GM19328 (cell line): ENCODE measurements around the gene FNTB.
"Not testable (repeated sequence)": the region's sequence is repeated elsewhere in the genome, so short reads cannot be mapped to it uniquely, and the experiment has no call there.

Experiments used
- ATAC-seq: cut with Tn5 transposase; IDR thresholded peaks from one replicate; pipeline ENCODE4 v1.9.1; 2021; ENCODE audit warnings: mild to moderate bottlenecking, moderate library complexity; ENCODE audit not compliant: unreplicated experiment

FNTB gene

DNA sequence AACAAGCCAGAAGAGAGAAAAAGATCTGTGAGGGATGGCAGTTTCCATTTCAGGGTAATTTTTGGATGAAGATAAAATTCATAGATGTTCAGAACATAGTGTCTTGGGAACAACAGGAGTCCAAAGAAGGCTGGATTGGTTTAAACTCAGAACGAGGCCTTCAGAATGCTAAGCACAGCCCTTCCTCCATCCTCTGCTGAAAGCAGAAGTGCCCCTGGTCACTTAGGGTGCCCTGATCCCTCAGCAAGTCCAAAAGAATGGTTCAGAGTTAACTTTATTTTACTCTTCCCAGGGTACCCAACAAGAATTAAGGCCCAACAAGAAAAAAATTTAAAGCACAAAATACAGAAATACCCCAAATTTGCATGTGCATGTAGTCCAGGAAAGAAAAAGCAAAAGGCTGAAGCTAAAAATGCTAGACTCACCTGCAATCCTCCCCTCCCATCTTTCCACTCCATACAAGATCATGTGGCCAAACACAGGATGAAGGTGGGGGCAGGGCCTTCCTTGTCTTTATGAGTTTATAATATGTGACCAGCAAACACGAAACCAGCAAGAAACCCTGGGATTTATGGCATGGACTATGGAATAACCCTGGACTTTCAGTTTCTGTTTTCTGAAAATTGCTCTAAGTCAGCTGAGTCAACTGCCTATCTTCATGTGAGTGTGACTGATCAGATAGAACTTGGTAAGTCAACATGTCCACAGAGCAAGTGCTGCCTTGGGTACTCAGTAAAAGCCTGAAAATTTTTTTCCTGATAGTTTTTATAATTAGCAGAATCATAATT, 94.5 kb downstream of the FNTB start:
- ATAC-seq, result no peak

DNA sequence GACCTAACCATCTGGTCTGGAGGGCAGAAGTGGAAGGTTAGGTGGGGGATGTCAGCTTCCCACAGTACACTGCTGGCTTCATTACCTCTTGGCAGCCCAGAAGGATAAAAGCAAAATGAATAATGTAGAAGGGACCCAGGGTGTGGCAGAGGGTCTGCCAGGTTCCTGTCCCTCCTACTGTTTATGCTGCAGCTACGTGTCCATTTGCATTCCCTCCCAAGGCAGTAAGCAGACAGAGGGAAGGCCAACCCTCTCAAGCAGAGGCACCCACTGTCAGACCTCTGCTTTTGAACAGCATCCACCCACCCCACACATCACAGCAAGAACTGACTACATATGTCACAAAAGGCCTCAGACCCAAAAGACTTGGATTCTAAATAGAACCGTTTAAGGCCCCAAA, 96.2 kb downstream of the FNTB start:
- ATAC-seq, result no peak

DNA sequence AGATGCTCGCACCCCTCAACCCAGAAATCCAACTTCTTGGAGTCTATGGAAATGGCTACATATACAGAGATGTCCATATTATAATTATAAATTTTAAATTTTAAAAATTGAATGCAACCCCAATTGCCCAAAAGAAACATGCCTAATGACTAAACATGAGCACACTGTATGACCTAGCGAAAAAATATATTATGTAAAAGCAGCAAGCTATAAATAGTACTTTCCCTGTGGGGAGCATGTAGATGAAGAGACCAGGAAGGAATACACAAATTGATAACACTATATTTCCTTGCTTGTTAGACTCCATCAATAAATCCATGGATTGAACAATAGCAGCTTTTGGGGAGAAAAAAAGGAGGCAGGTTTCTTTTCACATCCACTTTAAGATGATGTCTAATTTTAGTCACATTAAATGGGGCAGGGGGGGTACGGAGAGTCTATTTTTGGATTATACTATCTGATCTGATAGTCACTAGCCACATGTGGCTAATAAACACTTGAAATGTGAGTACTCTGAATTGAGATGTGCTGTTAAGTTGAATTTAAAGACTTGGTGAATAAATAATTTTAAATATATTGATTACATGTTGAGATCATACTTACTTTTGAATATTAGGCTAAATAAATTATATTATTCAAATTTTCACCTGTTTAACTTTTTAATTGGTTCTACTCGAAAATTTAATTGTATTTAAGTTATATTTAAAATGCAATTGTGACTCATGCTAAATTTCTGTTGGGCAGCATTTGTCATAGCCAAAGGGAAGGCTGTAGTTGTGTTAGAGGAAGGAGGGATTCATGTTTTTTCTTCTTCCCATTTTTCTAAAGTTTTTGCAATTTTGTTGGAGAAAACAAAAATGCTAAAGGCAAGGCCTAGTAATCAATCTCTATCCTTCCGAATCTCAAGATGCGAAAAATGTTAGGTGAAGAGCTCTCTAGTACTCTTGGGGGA, 98.1 kb downstream of the FNTB start:
- no peak for ATAC-seq

DNA sequence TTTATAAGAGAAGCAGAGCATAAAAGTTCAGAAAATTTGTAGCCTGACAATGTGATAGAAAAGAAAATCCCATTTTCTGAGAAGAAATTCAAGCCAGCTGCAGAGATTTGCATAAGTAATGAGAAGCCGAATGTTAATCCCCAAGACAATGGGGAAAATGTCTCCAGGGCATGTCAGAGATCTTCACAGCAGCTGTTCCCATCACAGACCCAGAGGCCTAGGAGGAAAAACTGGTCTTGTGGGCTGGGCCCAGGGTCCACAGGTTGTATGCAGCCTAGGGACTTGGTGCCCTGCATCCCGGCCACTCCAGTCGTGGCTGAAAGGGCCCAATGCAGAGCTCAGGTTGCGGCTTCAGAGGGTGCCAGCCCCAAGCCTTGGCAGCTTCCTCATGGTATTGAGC, 100.0 kb downstream of the FNTB start:
- not testable (repeated sequence) for ATAC-seq

DNA sequence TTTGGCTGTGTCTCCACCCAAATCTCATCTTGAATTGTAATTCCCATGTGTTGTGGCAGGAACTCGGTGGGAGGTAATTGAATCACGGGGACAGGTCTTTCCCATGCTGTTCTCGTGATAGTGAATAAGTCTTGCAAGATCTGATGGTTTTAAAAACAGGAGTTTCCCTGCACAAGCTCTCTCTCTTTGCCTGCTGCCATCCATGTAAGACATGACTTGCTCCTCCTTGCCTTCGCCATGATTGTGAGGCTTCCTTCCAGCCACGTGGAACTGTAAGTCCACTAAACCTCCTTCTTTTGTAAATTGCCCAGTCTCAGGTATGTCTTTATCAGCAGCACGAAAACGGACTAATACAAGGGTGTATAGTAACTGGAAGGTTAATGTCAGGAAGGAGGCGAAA, 101.1 kb downstream of the FNTB start:
- not testable (repeated sequence) for ATAC-seq

DNA sequence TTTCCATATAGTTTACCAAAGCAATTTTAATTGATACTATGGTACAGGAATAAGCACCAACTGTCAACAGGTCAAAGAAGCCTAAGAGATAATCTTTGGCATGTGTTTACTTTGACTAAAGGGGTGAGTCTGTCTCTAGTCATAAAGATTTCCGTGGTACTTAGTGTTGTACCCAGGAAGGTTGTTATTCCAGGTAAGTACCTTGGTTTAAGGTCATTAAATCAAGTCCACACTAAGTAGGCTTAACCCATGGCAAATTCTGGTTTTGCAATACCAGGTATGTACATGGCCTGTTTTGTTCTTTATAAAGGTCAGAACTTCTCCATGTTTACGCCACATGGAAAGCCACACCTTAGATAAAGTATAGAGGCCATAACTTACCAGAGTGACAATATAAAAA, 105.7 kb downstream of the FNTB start:
- no peak for ATAC-seq

DNA sequence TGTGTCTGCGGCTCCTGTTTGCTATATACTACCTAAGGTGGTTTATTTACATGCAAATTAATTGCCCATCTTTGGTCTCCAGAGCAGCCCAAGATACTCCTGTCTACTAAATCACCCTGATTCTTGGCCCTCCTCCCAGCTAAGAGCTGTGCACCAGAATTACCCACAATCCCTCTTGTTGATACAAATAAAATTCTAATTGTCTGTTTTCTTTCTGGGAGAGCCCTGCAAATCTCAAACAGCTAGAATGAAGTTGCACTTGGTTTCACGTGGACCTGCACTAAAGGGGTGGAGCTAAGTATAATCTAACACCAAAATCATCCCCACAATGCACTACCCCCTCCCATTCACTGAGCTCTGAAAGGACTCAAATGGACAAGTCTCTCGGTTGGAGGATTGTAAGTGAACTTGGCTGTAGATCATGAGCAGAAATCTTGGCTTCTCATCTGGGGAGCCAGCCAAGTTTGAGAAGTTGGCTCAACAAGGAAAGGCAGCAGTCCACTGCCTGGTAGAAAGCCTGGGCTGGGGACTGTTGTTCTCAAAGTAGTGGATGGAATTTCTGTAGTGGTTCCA, 109.0 kb downstream of the FNTB start:
- no peak for ATAC-seq

DNA sequence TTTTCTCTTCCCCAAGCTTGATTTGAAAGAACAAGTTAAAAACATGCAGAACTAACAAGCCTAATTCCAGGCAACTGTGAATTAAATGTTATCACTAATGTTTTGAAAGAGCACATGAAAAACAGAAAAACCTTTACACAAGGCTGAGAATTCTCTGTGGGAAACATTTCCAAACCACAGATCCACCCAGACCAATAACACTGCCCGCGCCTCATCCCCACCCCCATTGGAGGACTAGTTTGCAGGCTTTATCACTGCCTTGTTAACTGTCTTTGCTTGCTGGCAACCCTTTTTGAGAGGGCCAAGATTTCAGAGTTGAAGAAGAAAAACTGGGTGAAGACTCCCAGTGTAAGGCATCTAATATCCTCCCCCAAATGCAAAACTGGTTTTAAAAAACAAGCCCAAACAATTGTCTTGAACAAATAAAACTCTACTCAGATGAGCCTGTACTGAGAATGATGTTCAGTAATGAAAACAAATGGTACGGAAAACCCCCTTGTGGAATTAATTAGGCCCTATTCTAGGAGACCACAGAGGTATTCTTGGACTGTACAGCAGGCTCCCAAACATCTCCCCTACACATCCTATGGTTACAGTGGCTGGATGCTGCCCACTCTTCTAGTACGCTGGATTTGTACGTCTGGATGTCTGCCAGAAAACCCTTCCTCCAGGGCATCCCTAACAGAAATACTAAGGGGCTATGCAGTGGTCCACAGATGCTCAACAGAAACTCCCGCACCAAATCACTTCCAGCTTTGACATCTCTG, 109.8 kb downstream of the FNTB start:
- no peak for ATAC-seq

DNA sequence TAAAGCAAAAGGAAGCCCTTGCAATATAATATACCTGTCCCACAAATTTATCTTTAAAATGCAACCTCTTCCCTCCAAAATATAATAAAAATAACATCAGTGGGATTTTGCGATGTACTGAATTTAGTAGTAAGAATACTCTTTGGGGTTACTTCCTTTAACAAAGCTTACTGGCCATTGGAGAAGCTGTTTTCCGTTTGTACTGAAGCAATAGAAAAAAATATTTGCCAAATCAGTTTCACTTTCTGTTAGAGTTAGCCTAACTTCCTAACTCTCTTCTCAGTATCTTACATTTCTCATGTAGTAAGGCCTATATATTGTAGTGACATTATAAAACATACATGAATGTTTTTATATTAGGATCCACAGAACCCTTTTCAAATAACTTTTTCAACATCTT, 111.9 kb downstream of the FNTB start:
- no peak for ATAC-seq

DNA sequence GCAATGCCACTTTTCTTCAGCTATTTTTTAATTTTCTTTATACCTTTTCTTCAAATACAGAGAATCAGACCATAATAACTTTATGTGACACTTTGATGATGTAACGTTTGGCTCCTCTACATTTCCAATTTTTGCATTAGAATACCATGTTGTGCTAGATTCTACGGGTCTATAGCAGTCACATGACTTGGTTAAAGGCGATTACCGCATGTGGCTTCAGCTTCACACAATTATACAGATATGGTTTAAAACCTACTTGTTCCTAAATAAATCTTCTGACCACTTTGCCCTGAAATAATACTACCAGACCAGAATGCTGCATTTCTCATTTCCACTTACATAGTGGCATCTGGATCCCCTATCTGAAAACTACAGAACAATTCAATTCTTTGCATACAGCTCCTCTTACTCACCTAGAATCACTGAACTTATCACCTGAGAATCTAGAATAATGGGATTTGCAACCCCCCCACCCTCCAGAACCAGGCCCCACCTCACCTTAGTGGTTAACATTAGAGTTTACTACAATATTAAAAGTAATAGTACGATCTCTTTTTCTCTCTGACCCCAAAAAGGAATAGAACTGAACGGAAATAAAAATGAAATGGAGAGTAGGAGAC, 114.3 kb downstream of the FNTB start:
- no peak for ATAC-seq

DNA sequence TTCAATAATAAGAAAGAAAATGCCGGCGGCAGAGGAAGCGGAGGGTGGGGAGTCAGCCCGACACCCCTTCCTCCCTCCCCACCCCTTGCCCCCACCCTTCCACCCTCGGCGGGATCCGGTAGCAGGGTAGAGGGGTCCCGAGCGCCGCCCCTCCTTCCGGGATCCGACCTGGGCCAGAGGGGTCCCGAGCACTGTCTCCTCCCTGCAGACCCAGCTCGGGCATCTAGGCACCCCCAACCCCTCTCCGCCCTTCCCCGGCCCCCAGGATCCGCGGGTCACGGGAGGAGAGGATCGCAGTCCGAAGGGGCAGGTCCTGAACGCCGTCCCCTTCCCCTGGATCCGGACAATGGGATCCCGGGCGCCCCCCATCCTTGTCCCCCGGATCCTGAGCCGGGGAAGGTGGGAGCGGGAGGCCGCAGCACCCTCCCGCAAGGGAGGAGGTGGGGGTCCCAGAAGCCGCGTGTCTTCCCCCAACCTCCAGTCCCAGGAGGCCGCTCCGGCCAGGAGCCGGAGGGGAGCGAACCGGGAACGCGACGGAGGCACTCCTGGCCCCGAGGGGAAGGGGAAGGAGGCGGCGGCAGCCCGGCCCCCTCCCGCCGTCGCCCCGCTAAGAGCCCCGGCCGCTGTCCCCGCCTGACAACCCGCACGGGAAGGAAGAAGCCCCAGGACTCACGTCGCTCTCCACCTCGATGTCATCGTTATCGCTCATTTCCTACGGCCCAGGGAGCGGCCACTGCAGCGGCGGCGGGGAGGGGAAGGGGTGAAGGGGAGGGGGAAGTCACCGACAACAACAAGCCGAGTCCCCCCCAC, 115.1 kb downstream of the FNTB start:
- ATAC-seq, result no peak

DNA sequence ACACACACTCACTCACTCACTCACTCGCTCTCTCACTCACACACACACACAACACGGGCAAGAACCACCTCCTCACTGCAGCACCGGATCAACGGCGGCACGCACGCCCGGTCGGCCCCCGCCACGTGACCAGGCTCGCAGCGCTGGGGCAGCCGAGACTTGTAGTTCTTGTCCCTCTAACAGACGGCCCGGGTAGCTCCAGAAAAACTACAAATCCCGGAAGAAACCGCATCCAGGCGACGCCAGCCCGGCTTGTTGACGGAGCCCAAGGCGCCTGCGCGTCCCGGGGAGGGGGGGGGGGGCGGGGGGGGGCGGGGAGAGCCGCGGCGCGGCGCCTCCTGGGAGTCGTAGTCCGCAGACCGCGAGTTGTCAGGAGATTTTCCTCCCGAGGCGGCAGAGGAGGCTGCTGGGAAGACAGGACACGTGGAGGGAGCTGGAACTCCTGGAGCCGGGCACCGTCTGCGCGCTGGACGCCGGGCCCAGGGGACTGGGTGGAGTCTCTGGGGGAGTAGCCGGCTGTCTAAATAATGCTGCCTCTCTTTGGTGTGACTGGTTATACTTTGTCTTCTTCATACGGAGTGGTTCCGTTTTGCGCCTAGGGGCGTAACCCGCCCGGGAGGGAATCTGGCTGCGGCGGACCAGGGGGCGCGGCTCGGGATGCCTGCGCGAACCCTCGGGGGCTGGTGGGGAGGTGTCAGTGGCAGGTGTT, 115.9 kb downstream of the FNTB start, which contains the start of gene MAX:
Gene MAX, minus strand, starts transcription at position 77 of the 709 bp plus-strand sequence. CDS start 178 bp downstream, outside the sequence.
- ATAC-seq, result peak; percentile 82

DNA sequence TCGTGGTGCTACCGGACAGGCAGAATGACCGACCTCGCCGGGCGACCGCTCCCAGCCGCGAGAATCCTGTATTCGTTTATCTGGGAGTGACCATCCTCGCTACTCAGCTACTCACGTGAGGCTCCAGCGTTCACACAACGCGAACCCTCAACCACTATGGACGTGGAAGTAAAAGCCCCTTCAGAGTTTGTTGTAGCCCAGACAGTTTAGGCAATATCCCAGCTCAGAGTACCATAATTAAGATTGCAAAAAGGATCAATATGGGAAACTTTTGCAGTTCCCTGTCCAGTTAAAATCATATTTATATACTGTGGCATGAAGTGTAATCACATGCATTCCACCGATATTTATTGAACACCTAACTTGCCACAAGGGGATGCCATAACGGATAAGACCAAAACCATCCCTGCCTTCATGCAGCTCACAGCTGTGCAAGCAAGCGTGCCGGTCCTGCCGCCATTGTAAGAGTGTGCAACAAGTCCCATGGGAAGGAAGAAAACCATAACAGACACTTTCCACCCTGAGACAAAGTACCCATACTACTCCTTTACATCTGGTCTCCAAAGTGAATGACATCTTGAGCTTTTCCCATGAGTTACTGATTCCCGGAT, 116.6 kb downstream of the FNTB start:
- ATAC-seq, result peak; percentile 6

DNA sequence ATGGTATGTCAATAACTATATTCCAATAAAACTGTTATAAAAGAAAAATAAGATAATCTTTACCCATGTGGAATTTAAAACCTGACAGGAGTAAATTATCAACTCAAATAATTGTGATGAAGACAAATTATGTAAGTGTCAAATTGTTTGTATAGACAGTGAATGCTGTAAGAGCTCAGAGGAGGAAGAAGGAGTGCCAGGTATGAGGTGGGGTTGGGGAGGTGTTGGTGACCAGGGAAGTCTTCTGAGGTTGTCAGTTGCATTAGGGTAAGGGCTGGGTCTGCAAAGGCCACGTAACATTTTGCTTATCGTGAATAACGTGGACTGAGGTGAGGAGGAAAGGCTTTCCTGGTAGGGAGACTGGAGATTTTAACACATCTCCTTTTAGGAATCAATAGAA, 118.1 kb downstream of the FNTB start:
- ATAC-seq, result no peak

DNA sequence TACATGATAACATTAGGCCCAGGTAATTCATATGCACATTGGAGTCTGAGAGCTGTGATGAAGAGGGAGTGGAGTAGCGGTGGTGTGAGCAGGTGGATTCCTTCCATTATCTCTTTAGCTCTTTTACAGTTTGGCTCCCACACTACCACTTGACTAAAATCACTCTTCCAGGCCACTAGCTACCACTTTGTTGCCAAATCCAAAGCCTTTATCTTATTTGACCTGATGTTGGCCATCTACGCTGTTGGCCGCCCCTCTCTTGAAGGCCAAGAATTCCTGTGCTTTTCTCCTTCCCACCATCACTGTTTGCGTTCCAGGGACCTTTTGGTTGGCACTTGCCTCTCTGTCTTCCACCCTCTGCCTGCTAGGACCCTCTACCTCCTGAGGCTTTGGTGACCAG, 119.6 kb downstream of the FNTB start:
- no peak for ATAC-seq

DNA sequence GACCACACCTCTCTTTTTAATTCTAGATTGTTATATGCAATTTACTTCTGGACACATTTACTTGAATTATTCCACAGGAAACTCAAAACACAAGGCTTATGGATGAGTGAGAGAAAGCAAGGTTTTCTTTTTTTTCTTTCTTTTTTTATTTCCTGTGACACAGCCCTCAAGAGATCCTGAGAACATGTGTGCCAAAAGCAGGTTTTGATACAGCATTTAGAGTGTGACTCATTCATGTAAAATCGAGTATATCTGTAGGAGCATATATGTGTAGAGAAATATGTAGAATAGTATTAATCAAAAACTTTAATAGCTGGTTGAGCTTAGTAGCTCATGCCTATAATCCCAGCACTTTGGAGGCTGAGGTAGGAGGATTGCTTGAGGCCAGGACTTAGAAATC, 120.0 kb downstream of the FNTB start:
- ATAC-seq, result no peak

DNA sequence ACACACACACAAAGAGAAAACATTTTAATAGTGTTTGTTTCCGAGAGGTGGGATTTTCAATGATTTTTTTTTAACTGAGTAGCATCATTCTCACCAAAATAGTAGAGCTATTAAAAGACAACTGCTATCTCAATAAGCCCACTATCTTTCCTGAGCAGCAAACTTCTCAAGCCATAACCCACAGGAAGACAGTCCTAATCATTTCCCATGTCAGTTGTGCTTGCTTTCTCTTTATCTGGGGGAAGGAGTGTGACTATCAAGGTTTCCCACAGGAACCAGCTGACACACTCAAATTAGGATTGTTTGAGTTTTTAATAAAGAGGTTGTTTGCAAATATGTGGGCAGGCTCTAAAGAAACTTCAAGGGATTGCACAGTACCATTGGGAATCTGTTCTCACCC, 120.5 kb downstream of the FNTB start:
- no peak for ATAC-seq

DNA sequence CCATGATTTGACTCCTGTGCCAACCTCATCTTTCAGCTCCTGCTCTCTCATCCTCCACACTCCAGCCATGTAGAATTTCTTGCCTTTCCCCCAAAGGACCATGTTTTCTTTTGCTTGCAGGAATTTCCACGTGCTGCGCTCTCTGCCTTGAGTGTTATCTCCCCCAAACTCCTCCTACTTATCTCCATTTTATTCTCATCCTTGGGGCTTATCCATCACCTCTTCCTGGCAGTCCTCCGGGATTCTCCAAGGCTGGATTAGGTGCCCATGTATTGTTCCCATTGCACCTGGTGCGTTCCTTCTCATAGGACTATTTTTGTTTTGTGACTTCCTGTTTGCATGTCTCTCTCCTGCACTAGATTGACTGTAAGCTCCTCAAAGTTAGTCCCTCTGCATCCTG, 122.7 kb downstream of the FNTB start:
- ATAC-seq, result no peak
